Activated CD8-positive, alpha-beta memory T cell treated with anti-CD3 and anti-CD28 coated beads for 48 hours (primary cell): Measurements from ENCODE around the gene SIM1.

ENCODE experiments used
- DNase-seq, 3 experiments: peaks; one replicate each; pipeline ENCODE4 v3.0.0-alpha.2; 2020; ENCODE audit warnings: low read depth in 2 of 3, low spot score in 2 of 3

The SIM1 gene

DNA sequence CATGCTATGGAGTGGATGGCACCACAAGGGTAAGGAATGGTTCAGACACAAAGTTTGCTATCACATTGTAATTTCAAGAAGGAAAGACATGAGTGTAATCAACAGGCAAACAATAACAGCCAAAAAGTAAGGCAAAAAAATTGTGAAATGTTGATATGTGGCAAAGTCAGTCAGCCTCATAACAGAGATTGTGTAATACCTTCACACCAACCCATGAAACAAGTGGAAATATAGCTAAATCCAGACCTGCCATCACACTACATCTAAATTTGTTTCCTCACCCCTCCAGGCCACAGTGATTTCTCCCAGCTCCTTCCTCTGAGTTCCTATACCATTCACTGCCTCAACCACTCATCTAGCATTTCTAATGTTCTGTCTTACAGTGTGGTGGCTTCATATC lies 37.3 kb downstream of the SIM1 start:
- DNase-seq, result no peak

- DNase-seq, result no peak
These were observed 37.9 kb downstream of the SIM1 start for GRCh38 chr6:100426744-100427338.

DNA sequence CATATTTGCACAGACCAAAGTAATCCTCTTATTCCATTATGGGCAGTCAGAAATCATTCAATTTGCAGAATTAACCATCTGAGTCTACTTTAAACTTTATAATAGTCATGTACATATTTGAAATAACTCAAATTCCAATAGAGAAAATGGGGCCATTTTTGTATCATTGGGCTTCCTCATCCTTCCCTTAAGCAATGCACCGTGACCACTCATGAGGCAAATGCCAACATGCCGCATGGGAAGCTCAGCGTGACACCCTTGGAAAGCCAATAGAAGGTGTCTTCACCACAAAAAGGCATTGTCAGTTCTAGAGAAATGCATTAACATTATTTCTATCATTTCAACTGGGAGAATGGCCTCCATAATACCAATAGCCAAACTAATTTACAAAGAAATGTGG lies 38.5 kb downstream of the SIM1 start:
- no peak for DNase-seq

GRCh38 chr6:100420711-100421110 lies 44.0 kb downstream of the SIM1 start:
- DNase-seq, result no peak

- DNase-seq, result no peak
These were observed 47.7 kb downstream of the SIM1 start for GRCh38 chr6:100417036-100417435.

- DNase-seq, result no peak
These were observed 49.0 kb downstream of the SIM1 start for GRCh38 chr6:100415768-100416167.

GRCh38 chr6:100412872-100413271 lies 51.8 kb downstream of the SIM1 start:
- no peak for DNase-seq

DNA sequence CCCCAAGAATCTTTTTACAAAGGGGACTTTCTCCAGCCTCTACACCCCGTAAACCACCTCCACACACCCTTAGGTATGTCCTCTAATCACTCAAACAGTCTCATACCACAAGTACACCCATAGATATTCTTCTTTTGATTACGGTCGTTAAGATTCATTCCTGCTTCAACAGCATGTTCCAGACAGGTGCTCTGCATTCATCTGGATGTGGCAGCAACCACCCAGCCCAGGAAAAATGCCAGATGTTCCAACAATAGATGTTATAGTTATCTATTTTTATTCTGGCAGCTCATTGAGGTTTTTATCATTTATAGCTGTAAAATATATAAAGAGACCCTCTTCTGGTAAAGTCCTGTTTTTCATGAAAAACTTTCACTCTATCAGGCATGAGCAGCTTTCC lies 60.7 kb downstream of the SIM1 start:
- no peak for DNase-seq

DNA sequence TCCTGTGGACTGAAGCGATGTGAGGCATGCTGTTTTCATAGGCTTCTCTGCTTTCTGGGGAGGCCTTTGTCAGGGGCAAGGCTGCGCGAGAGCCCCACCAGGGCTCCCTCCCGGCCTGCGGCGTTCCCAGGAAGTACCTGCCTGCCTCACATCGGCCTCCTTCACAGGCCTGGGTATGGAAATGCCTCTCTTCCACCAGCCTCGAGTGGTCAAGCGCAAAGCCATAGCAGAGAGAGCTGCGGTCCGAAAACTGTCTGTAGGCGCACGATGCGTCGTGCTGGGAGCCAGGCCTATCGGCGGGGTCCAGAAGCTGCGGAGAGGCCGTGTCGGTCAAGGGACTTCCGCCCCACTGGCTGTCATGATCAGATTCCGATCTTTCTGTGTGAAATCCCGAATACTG lies 71.2 kb downstream of the SIM1 start:
- no peak for DNase-seq

- DNase-seq, result no peak
These were observed 72.3 kb downstream of the SIM1 start for GRCh38 chr6:100392423-100392822.

- DNase-seq, result no peak
These were observed 75.7 kb downstream of the SIM1 start for GRCh38 chr6:100388868-100389519.

DNA sequence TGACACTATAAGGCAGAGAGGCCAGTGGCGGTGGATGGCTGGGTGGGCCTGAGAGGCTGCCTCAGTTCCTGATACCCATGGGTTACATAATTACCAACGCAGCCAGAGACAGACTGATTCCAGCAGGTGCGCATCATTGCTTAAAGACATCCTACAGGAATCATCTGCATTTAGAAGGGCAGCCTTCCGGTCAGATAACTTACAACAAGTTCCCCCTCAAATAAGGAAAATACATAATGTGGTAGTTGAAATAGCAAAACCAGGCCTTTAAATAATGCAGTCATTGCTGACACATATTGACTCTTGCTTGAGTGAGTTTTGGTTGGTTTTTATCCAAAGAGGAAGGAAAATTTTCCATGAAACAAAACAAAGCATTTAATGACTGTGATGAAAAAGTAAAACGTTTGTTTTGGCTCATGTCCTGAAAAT lies 81.9 kb downstream of the SIM1 start:
- no peak for DNase-seq

DNA sequence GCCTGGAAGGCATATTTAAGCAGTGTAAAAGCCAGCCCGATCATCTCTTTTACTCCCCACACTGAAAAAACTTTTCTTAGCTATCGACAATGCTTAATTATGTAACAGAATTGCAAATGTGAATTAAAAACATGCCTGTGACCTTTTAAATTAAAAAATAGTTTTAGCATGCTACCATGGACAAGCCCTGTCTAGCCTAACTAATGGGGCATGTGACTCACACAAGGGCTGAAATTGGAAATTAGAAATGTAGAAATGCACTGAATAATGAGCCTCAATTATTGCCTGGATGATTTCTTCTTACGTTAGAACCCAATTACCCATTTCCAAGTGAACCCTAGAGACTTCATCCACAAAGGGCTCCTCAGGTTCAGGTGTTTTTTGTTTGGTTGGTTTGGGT lies 82.7 kb downstream of the SIM1 start:
- no peak for DNase-seq

DNA sequence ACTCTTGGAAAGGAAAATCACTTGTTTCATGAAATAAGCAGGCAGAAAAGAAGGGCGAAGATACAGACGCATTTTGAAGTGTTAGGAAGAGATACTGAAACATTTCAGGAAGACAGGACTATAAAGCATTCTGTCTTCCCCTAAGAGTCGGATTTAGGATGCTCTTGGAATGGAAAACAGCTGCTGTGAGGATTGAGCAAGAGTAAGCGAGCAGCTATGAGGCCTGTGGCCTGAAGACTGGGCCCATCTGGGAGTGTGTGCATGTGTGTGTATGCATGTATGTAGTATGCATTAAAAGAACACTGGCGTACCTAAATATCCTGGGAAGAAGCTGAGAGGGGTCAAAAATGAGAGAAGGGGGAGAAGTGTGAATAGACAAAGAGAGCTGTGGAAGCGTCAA lies 83.6 kb downstream of the SIM1 start:
- DNase-seq, result no peak

- DNase-seq, result no peak
These were observed 85.3 kb downstream of the SIM1 start for GRCh38 chr6:100379386-100379785.

DNA sequence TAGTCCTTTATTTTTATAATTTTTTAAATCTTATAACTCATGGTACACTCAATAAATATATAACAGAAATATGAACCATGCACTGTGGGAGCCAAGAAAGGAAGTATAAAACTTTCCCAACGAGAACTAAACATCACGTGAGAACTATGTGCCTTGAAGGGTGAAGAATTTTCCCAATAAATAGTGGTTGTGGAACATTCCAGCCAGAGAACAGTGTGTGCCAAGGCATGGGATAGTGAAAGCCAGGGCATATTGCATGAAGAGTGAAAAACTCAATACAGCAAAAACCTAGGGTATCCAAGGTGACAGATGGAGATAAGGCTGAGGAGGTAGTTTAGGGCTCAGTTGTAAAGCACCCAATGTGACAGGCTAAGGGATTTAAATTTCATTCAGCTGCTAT lies 86.1 kb downstream of the SIM1 start:
- DNase-seq, result no peak

- no peak for DNase-seq
These were observed 88.6 kb downstream of the SIM1 start for GRCh38 chr6:100376103-100376502.

DNA sequence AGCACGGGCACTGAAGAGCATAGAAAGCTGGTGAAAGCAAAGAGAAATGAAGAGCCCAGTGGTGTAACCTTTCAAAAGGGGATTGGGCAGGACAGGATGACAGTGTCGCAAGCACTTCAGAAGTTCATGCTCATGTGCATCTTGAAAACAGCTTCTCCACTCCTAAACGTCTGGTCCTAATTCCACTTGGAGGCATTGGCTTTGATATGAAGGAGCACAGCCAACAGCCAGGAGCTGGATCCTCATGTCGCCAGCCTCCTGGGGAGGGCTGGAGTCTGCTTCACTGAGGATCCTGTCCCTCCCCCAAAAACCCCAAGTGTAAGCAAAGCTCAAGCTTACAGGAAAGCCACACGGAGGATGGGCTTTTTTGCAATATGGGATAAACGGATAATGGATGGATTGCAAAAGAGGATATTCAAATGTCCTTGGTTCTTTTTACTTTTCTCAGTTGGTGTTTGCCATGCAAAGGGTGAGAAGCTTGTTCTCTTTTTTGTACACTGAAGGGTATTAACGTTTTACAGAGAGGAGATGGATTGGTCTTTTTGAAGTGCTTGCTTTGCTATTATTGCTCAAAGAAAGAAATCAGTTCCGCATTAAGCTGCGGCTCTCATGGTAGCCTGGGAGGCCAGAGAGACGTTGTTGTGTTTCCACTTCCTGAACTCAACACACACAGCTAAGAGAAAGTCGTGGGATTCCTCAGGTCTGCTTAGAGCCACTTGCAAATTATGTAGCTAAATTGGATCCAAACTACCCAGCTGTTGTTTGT lies 92.2 kb downstream of the SIM1 start:
- DNase-seq, result no peak

- no peak for DNase-seq
These were observed 93.1 kb downstream of the SIM1 start for GRCh38 chr6:100371591-100371990.

DNA sequence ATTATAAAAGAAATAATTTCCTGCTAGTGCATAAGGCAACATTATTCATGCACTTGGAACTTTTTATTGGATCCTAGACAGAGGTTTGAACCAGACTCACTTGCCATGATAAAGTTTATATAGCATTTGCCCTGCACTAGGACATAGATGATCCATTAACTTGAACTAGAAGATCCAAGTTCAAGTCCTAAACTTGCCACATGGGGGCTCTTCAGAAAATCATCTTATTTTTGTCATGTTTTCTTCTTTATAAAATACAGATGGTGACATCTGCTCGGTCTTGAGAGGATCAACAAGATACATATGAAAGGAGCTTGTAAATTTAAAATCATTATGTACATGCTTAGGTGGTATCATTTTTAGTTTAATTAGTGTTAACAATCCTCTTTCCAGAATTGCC lies 94.5 kb downstream of the SIM1 start:
- no peak for DNase-seq

DNA sequence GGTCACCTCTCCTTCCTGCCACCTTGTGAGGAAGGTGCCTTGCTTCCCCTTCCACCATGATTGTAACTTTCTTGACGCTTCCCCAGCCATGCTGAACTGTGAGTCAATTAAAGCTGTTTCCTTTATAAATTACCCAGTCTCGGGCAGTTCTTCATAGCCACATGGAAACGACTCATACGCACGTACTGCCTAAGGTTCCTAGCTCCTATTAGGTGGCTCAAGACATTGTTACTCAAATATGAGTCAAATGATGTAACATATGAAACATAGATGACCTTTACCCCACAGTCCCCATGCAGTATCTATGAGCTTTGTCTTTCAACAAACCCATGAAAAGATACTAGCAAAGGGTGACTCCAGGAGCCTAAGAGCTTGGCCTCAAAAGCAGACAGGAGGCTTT lies 98.3 kb downstream of the SIM1 start:
- DNase-seq, result no peak

DNA sequence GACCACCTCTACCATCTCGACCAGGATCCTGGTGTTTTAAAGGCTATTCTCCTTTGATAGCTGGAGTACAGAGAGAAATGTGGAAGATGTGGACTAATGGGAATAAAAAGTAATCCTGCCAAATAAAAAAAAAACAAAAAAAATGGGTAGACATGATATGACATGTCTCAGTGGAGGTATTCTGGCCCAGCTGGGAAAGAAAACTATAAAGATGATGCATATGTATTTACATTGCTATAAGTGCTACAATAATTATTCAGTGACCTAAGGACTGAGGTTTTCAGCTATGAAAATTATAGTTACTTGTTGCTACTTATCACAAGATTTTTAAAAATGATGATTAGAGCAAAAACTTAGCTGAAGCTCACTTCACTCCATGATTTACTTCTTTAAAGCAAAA lies 101.1 kb downstream of the SIM1 start:
- no peak for DNase-seq
